GM19025 (cell line): ENCODE data around the gene CPA2.
"Not testable (repeated sequence)": the region's sequence is repeated elsewhere in the genome, so short reads cannot be mapped to it uniquely, and the experiment has no call there.

Source experiments
- ATAC-seq: cut with Tn5 transposase; IDR thresholded peaks from one replicate; pipeline ENCODE4 v1.9.1; 2021; ENCODE audit warnings: mild to moderate bottlenecking, low read depth, moderate library complexity; ENCODE audit not compliant: unreplicated experiment

CPA2 gene

GRCh38 chr7:130249626-130250025 lies 17.0 kb upstream of the CPA2 start:
- not testable (repeated sequence) for ATAC-seq

DNA sequence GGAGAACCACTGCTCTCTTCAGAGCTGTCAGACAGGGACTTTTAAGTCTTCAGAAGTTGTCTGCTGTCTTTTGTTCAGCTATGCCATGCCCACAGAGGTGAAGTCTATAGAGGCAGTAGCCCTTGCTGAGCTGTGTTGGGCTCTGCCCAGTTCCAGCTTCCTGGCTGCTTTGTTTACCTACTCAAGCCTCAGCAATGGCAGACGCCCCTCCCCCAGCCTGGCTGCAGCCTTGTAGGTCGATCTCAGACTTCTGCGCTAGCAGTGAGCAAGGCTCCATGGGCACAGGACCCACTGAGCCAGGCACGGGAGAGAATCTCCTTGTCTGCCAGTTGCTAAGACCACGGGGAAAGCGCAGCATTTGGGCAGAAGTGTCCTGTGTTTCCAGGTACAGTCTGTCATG lies 12.1 kb upstream of the CPA2 start:
- ATAC-seq: no peak

GRCh38 chr7:130256704-130257103 lies 10.0 kb upstream of the CPA2 start:
- no peak for ATAC-seq

DNA sequence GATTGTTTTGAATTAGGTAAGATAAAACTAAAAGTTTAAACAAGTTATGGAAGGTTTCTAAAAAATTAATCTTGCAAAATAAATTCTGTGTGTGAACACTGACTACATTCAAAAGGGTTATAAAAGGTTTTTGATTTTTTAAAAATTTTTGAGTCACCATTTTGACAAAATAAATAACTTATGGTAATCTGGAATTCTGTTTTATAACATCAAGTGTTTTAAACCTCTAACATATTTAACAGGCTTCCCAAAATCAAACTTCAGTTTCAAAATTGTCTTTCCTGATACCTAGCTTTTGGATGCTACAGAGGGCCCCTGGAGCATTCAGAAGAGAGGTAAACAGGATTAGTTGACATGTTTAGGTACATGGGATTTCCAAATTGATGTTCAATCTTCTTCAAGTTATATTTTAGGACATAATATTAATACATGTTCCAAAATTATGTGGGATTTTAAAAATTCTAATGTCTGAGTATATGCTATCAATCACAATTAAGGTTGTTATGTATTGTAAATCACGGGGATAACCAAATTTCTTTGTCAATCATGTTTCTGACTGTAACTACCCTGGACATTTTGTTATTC lies 8.1 kb upstream of the CPA2 start:
- ATAC-seq: no peak

DNA sequence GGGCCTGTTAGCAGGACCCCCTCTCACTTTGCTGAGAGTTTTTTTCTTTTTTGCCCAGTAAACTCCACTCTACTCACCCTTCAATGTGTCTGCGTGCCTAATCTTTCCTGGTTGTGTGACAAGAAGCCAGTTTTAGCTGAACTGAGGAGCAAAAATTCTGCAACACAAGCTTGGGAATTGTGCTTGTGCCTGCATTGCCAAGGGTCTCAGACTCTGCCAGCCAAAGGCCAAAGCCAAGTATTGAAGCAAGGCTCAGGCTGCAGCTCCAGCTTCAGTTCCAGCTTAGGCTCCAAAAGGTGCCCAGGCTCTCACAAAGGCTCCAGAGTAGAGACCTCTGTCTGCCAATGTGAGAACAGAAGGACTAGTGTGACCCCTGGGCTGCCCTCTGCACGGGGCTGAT lies 4.2 kb upstream of the CPA2 start:
- ATAC-seq: no peak

DNA sequence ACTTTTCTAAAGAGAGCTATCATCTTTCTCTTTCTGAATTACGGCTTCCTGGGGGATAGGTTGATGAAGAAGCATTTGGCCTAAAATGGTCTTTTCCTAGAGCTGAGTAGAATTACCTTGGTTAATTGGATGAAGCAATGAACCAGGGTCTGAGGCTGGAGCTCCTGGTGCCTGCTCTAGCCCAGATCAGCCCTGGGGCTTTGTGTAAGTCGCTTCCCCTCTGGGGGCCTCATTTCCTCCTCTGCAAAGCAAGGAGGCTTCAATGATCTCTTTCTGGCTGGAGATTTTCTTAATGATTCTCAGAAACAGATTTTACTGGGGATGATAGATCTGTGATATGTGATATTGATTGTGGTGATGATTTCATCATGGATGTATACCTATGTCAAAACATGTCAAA lies 3.5 kb upstream of the CPA2 start:
- ATAC-seq: no peak

GRCh38 chr7:130266961-130267321 lies 278 bp downstream of the CPA2 start:
- ATAC-seq: no peak

GRCh38 chr7:130268463-130269317 lies 2.0 kb downstream of the CPA2 start:
- no peak for ATAC-seq

DNA sequence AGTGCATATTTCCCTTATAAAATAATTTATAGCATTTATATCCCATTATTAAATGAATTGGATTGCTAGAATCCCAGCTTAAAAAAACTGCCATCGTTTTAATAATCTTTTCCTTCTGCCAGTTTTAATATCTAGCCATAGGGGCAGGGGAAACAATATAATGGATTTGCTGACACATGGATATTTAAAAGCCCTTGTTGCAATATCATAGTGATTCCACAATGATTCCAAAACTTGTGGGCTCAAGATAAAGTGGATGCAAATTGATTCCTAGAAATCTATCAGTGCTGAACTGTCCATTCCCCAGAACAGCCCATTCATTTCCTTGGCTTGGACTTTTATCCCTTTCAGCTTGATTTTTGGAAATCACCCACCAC lies 2.6 kb downstream of the CPA2 start:
- no peak for ATAC-seq

GRCh38 chr7:130270947-130271800 lies 4.5 kb downstream of the CPA2 start:
- no peak for ATAC-seq

DNA sequence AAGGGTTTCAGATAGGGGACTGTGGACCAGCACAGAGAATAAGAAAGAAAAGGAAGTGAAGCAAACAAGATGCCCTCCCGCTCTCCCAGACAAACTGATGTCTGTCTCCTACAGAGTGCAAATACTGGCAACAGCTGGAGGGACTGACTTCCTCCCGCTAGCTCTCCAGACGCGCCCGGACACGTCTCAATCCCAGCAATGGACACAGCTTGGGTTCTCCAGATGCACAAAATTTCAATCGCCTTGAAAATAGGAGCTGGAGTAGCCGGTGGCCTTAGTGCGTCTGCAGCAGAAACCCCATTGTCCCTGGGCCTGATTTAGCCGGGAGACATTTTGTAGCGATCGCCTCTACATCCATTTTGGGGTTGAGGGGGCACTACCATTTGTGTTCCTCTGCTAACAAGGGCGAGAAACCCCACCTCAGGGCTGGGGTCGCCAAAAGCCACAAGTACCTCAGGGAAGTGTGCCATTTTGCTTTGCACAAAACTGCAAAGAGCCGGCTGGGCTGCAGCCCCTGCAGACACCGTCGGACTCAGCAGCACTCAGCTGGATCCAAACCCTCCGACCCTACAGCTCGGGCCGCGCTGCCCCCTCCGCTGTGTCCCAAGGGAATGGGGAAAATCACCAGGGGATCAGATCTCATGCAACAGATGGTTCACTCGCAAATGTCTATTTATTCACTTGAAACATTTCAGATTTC lies 5.9 kb downstream of the CPA2 start:
- ATAC-seq: no peak

- no peak for ATAC-seq
These were observed 6.6 kb downstream of the CPA2 start for GRCh38 chr7:130273081-130273932.

DNA sequence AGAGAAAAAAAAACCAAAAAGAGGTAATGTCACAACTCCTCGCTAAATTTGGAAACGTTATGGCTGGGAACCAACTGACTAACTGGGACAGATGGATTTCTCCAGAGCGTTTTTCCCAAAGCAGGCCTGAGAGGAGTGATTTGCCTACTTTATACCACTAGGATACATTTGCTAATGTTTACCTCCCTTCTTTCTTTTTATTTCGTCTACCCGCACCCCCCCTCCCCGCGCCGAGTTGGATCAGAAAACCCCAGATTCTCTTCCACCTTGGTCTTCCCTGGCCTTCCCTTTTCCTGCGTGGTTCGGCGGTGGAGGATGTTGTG lies 7.2 kb downstream of the CPA2 start:
- no peak for ATAC-seq

GRCh38 chr7:130274296-130274695 lies 7.6 kb downstream of the CPA2 start:
- no peak for ATAC-seq

GRCh38 chr7:130274983-130275591 lies 8.4 kb downstream of the CPA2 start:
- no peak for ATAC-seq

GRCh38 chr7:130275826-130276297 lies 9.2 kb downstream of the CPA2 start:
- ATAC-seq: no peak

DNA sequence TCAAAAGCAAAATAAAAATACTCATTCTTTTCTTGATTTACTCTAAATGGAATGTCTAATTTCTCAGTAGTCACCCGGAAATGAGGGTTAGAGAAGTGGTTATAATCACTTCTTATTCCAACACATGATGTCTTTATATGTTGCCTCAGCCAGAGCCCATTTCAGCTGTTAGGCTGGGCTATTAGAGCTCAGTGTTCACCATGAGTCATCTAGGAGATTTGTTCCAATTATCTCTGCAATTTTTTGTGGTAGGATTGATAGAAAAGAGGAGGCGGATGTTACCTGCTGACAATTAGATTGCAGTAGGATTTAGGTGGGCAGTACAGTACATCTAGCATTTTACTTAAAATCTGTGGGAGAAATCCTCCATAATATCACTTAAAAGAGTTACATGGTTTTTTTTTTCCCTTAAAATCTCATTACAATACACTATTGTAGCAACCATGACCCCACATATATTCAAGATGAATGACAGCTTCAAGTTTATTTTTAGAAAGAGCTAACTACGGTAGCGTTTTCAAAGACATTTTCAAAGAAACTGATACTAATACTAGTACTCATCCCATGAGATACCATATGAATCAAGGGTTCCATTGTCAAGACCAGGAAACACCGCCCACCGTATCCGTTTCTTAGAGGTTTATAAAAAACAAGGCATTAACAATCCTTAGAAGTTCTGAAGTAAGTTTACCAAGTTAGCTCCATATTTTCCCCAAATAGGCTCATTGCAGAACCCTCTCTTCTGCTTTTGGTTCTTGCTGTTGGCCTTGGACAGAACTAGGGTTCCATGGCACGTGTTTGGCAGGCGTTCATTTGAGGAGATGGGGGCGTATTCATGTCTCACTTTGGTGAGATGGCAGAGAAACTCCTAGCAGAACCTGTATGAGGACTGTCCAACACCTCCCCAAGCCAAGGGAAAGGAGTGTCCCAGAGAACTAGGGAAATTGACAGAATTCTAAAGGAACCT lies 10.4 kb downstream of the CPA2 start:
- ATAC-seq: no peak
